HEK293 (cell line): ENCODE results near the gene RMDN3.

Experiments used
- CTCF ChIA-PET: fragments of 350-600 bp; formaldehyde crosslinking; extraction: SDS; loops from one replicate; lab custom pipeline; 2021; ENCODE audit warnings: antibody characterized with exemption; lab: Yijun Ruan, JAX
- POLR2A ChIA-PET: fragments of 300-600 bp; formaldehyde crosslinking; extraction: SDS; loops from one replicate; lab custom pipeline; 2020; ENCODE audit warnings: antibody characterized with exemption, inconsistent platforms; lab: Yijun Ruan, JAX
- H3K27ac ChIP-seq: fragments of 200-500 bp; sonication (Bioruptor generic); 2 replicates; pipeline ENCODE4 v1.5.1; 2014; ENCODE audit warnings: low read depth, low read length, control low read depth, inconsistent platforms; ENCODE audit errors: extremely low read depth
- H3K36me3 ChIP-seq, 2 experiments: fragments of 200-500 bp in 1 of 2; sonication (Bioruptor generic) in 1 of 2; 1 replicate in 1 of 2; 2 replicates in 1 of 2; pipeline ENCODE4 v1.5.1; 2014 to 2017; ENCODE audit warnings: inconsistent platforms in 2 of 2, low read length in 2 of 2; ENCODE audit not compliant: control insufficient read depth in 2 of 2, insufficient read depth in 1 of 2
- H3K4me1 ChIP-seq: fragments of 200-500 bp; sonication (Bioruptor generic); 2 replicates; pipeline ENCODE4 v1.5.1; 2014; ENCODE audit warnings: mild to moderate bottlenecking, low read length, inconsistent platforms; ENCODE audit not compliant: control insufficient read depth, insufficient read depth
- H3K4me3 ChIP-seq: 2 replicates; pipeline ENCODE4 v1.5.1; 2011; ENCODE audit warnings: low read depth, mild to moderate bottlenecking, control low read depth, low read length, moderate library complexity
- H3K9me3 ChIP-seq: fragments of 200-500 bp; sonication (Bioruptor generic); 2 replicates; pipeline ENCODE4 v1.5.1; 2014; ENCODE audit warnings: low read depth, low read length, inconsistent platforms; ENCODE audit not compliant: control insufficient read depth, insufficient read depth
- BCL6B ChIP-seq: fragments of 450-650 bp; formaldehyde crosslinking; IDR thresholded peaks from 2 replicates; pipeline ENCODE4 v1.5.1; 2017; ENCODE audit warnings: missing biosample characterization, missing genetic modification characterization
- MEIS1 ChIP-seq: sonication (generic); formaldehyde crosslinking; IDR thresholded peaks from 2 replicates; pipeline ENCODE4 v1.8.1; 2022; ENCODE audit warnings: missing genetic modification reagents, mild to moderate bottlenecking, borderline replicate concordance
- MZF1 ChIP-seq: fragments of 450-650 bp; formaldehyde crosslinking; IDR thresholded peaks from 2 replicates; pipeline ENCODE4 v1.5.1; 2017; ENCODE audit warnings: missing biosample characterization, missing genetic modification characterization, borderline replicate concordance
- PBX3 ChIP-seq: sonication (generic); formaldehyde crosslinking; IDR thresholded peaks from 2 replicates; pipeline ENCODE4 v1.8.1; 2022; ENCODE audit warnings: mild to moderate bottlenecking, moderate library complexity, missing genetic modification reagents
- ZEB2 ChIP-seq: fragments of 450-650 bp; formaldehyde crosslinking; IDR thresholded peaks from 2 replicates; pipeline ENCODE4 v1.5.1; 2016; ENCODE audit warnings: missing biosample characterization, missing genetic modification characterization
- ZNF112 ChIP-seq: fragments of 450-650 bp; formaldehyde crosslinking; IDR thresholded peaks from 2 replicates; pipeline ENCODE4 v1.5.0; 2017; ENCODE audit warnings: missing biosample characterization, missing genetic modification characterization
- ZNF132 ChIP-seq: fragments of 450-650 bp; formaldehyde crosslinking; IDR thresholded peaks from 2 replicates; pipeline ENCODE4 v1.5.1; 2017; ENCODE audit warnings: missing biosample characterization, missing genetic modification characterization, borderline replicate concordance
- ZNF133 ChIP-seq: fragments of 450-650 bp; formaldehyde crosslinking; IDR thresholded peaks from 2 replicates; pipeline ENCODE4 v1.5.1; 2016; ENCODE audit warnings: missing biosample characterization, missing genetic modification characterization
- ZNF155 ChIP-seq: fragments of 450-650 bp; formaldehyde crosslinking; IDR thresholded peaks from 2 replicates; pipeline ENCODE4 v1.5.1; 2016; ENCODE audit warnings: missing biosample characterization, missing genetic modification characterization
- ZNF335 ChIP-seq: fragments of 450-650 bp; formaldehyde crosslinking; conservative IDR thresholded peaks from 2 replicates; pipeline ENCODE4 v1.5.1; 2016; ENCODE audit warnings: missing biosample characterization, missing genetic modification characterization
- ZNF366 ChIP-seq: fragments of 450-650 bp; formaldehyde crosslinking; conservative IDR thresholded peaks from 2 replicates; pipeline ENCODE4 v1.5.1; 2016; ENCODE audit warnings: missing biosample characterization, missing genetic modification characterization
- ZNF423 ChIP-seq: fragments of 450-650 bp; formaldehyde crosslinking; IDR thresholded peaks from 2 replicates; pipeline ENCODE4 v1.5.1; 2016; ENCODE audit warnings: missing biosample characterization, missing genetic modification characterization
- ZNF433 ChIP-seq: fragments of 450-650 bp; formaldehyde crosslinking; IDR thresholded peaks from 2 replicates; pipeline ENCODE4 v1.5.1; 2016; ENCODE audit warnings: missing biosample characterization, missing genetic modification characterization, low read depth
- ZNF518A ChIP-seq: fragments of 450-650 bp; formaldehyde crosslinking; conservative IDR thresholded peaks from 2 replicates; pipeline ENCODE4 v1.5.1; 2016; ENCODE audit warnings: low read depth, missing biosample characterization, missing genetic modification characterization
- ZNF530 ChIP-seq: fragments of 450-650 bp; formaldehyde crosslinking; IDR thresholded peaks from 2 replicates; pipeline ENCODE4 v1.5.1; 2016; ENCODE audit warnings: low read depth, missing biosample characterization, missing genetic modification characterization
- ZNF654 ChIP-seq: fragments of 450-650 bp; formaldehyde crosslinking; IDR thresholded peaks from 2 replicates; pipeline ENCODE4 v1.5.1; 2016; ENCODE audit warnings: low read depth, missing biosample characterization, missing genetic modification characterization
- ZNF658 ChIP-seq: fragments of 450-650 bp; formaldehyde crosslinking; IDR thresholded peaks from 2 replicates; pipeline ENCODE4; 2016; ENCODE audit warnings: missing biosample characterization, missing genetic modification characterization
- ZNF660 ChIP-seq: fragments of 450-650 bp; IDR thresholded peaks from 2 replicates; pipeline ENCODE4 v1.5.1; 2018; ENCODE audit warnings: missing biosample characterization, mild to moderate bottlenecking, missing genetic modification characterization
- ZNF843 ChIP-seq: fragments of 450-650 bp; formaldehyde crosslinking; IDR thresholded peaks from 2 replicates; pipeline ENCODE4 v1.5.1; 2016; ENCODE audit warnings: missing biosample characterization, missing genetic modification characterization
- ZXDB ChIP-seq: fragments of 450-650 bp; formaldehyde crosslinking; IDR thresholded peaks from 2 replicates; pipeline ENCODE4 v1.5.1; 2016; ENCODE audit warnings: missing biosample characterization, missing genetic modification characterization
- TF ChIP-seq, protein P1 (sequence below): fragments of 450-650 bp; formaldehyde crosslinking; IDR thresholded peaks from 2 replicates; pipeline ENCODE4 v1.5.1; 2016; ENCODE audit warnings: missing biosample characterization, missing genetic modification characterization

RMDN3 gene

DNA sequence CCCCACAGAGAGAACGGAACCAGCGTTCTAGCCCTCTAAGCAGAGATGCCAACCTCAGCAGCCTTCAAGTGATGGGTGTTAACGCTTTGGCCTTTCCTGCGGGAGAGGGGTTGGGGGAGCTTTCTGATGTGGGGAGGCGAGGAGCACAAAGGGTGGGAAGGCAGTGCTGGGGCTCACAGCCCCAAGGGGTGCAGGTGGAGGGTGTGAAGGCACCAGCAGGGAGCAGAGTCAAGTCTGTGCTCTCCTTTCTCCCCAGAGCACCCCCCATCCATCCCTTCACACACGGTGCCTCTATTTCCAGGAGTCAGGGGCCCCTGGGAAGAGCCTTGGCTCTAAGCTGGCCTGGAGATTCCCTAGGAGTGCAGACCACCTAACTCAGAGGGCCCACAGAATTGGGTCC lies 18.8 kb upstream of the RMDN3 start (continued):
- TF ChIP-seq, protein P1, sequence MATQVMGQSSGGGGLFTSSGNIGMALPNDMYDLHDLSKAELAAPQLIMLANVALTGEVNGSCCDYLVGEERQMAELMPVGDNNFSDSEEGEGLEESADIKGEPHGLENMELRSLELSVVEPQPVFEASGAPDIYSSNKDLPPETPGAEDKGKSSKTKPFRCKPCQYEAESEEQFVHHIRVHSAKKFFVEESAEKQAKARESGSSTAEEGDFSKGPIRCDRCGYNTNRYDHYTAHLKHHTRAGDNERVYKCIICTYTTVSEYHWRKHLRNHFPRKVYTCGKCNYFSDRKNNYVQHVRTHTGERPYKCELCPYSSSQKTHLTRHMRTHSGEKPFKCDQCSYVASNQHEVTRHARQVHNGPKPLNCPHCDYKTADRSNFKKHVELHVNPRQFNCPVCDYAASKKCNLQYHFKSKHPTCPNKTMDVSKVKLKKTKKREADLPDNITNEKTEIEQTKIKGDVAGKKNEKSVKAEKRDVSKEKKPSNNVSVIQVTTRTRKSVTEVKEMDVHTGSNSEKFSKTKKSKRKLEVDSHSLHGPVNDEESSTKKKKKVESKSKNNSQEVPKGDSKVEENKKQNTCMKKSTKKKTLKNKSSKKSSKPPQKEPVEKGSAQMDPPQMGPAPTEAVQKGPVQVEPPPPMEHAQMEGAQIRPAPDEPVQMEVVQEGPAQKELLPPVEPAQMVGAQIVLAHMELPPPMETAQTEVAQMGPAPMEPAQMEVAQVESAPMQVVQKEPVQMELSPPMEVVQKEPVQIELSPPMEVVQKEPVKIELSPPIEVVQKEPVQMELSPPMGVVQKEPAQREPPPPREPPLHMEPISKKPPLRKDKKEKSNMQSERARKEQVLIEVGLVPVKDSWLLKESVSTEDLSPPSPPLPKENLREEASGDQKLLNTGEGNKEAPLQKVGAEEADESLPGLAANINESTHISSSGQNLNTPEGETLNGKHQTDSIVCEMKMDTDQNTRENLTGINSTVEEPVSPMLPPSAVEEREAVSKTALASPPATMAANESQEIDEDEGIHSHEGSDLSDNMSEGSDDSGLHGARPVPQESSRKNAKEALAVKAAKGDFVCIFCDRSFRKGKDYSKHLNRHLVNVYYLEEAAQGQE (tag by site-specific recombination): no peak
- TF ChIP-seq ZNF658 (tag by site-specific recombination): no peak
- TF ChIP-seq, all 188 proteins: peak for 0

- Histone ChIP-seq H3K4me3 (no peak overlapping the region), H3K27ac (no peak overlapping the region), H3K36me3 (peaks cover 9 to 48% of the 10 kb centered on the region in 2 experiments; a peak in 2 of 3 replicates), H3K4me1 (peaks cover 15% of the 10 kb centered on the region), H3K9me3 (no peaks in the 10 kb centered on the region)
- TF ChIP-seq ZNF654 (tag by site-specific recombination) (no peak), BCL6B (tag by site-specific recombination) (no peak), ZNF660 (tag by site-specific recombination) (no peak), MZF1 (tag by site-specific recombination) (no peak), PBX3 (CRISPR knock-in tag) (no peak), ZXDB (tag by site-specific recombination) (no peak), ZNF155 (no peak), ZNF132 (no peak)
- ChIA-PET POLR2A (no interaction called here), CTCF (interaction anchor here (1.6 kb wide), 1 partner anchor 9 kb away, joined by 4 read pairs; no protein-coding TSS in a partner anchor)
Measured at GRCh38 chr15:40773496-40773895, 18.4 kb upstream of the RMDN3 start.

- CTCF ChIA-PET: interaction anchor here (1.5 to 3.1 kb wide), 2 partner anchors 10 to 86 kb away, joined by 5 to 10 read pairs; no protein-coding TSS in a partner anchor
- H3K4me3 ChIP-seq: no peak overlapping the region
- peaks cover under 1 to 51% of the 10 kb centered on the region in 2 experiments; a peak in 2 of 3 replicates for H3K36me3 ChIP-seq
- peaks cover 19% of the 10 kb centered on the region for H3K4me1 ChIP-seq
- no peak overlapping the region for H3K27ac ChIP-seq
- H3K9me3 ChIP-seq: no peaks in the 10 kb centered on the region
- POLR2A ChIA-PET: no interaction called here
- no peak for TF ChIP-seq ZNF423 (tag by site-specific recombination)
- TF ChIP-seq ZNF112 (tag by site-specific recombination): no peak
- TF ChIP-seq ZEB2 (tag by site-specific recombination): no peak
- TF ChIP-seq ZNF433: no peak
- TF ChIP-seq MEIS1 (CRISPR knock-in tag): no peak
- TF ChIP-seq ZNF843 (tag by site-specific recombination): no peak
- TF ChIP-seq ZNF530 (tag by site-specific recombination): no peak
- TF ChIP-seq ZNF518A (tag by site-specific recombination): no peak
- no peak for TF ChIP-seq ZNF133 (tag by site-specific recombination)
- no peak for TF ChIP-seq ZNF366 (tag by site-specific recombination)
- TF ChIP-seq ZNF335 (tag by site-specific recombination): no peak
Measured at GRCh38 chr15:40772014-40772413, 17.0 kb upstream of the RMDN3 start.
